CD14-positive monocyte (primary cell): ENCODE results near the gene SH3BP5. TPM values are rescaled to one million over a fixed set of nuclear protein-coding genes. Genes with fewer than 3 reads are reported as not detected.
A peak's percentile ranks its signal among the peaks of the same experiment; 100 is the strongest.

Experiments
- DNase-seq, 3 donors: peaks; one replicate each; pipeline ENCODE4 v3.0.0-alpha.2; 2011 to 2022
- H2AFZ ChIP-seq: 2 replicates; pipeline ENCODE4 v1.6.0; 2012; ENCODE audit warnings: mild to moderate bottlenecking, low read depth, low read length, inconsistent platforms; ENCODE audit not compliant: insufficient read depth, poor library complexity, severe bottlenecking
- H3K27ac ChIP-seq, 2 donors: 1 replicate in 1 of 2; 2 replicates in 1 of 2; pipeline ENCODE4 v1.5.1; 2012 to 2013; ENCODE audit warnings: low read length in 2 of 2, control low read depth in 1 of 2, inconsistent platforms in 1 of 2, low read depth in 1 of 2, mild to moderate bottlenecking in 1 of 2
- H3K27me3 ChIP-seq, 2 donors: one replicate each; pipeline versions ENCODE4 v1.6.0 to v1.6.1; 2011 to 2013; ENCODE audit warnings: low read length in 2 of 2; ENCODE audit not compliant: control insufficient read depth in 2 of 2, insufficient read depth in 2 of 2
- H3K36me3 ChIP-seq, 2 donors: replicated peaks in 1 of 2; 1 replicate in 1 of 2; 2 replicates in 1 of 2; pipeline versions ENCODE4 v1.5.1 to v1.6.1; 2012 to 2013; ENCODE audit warnings: low read length in 2 of 2, control low read depth in 1 of 2, inconsistent platforms in 1 of 2, mild to moderate bottlenecking in 1 of 2; ENCODE audit not compliant: insufficient read depth in 2 of 2, control insufficient read depth in 1 of 2
- H3K4me1 ChIP-seq, 2 donors: 1 replicate in 1 of 2; 2 replicates in 1 of 2; pipeline versions ENCODE4 v1.5.1 to v1.6.1; 2012 to 2013; ENCODE audit warnings: low read length in 2 of 2, control low read depth in 1 of 2, inconsistent platforms in 1 of 2, mild to moderate bottlenecking in 1 of 2, moderate library complexity in 1 of 2; ENCODE audit not compliant: insufficient read depth in 2 of 2, control insufficient read depth in 1 of 2
- H3K4me2 ChIP-seq: replicated peaks from 2 replicates; pipeline ENCODE3; 2012; ENCODE audit warnings: low read length, moderate library complexity, mild to moderate bottlenecking; ENCODE audit not compliant: poor library complexity, severe bottlenecking; ENCODE audit errors: extremely low read depth
- H3K4me3 ChIP-seq, 3 experiments: fragments of 200-600 bp in 1 of 3; sonication (generic) in 1 of 3; replicated peaks in 1 of 3; 1 replicate in 2 of 3; 2 replicates in 1 of 3; pipeline ENCODE4 v1.5.1; 2011 to 2013; ENCODE audit warnings: low read length in 3 of 3, mild to moderate bottlenecking in 3 of 3, control low read depth in 2 of 3, low read depth in 2 of 3, inconsistent platforms in 1 of 3, moderate library complexity in 1 of 3
- H3K79me2 ChIP-seq: 2 replicates; pipeline ENCODE4 v1.6.0; 2012; ENCODE audit warnings: mild to moderate bottlenecking, control low read depth, inconsistent platforms, low read length, moderate library complexity; ENCODE audit not compliant: insufficient read depth
- H3K9ac ChIP-seq: 2 replicates; pipeline ENCODE4 v1.6.0; 2017; ENCODE audit warnings: low read length, mild to moderate bottlenecking; ENCODE audit not compliant: insufficient read depth, poor library complexity, severe bottlenecking
- H3K9me3 ChIP-seq, 2 donors: replicated peaks in 1 of 2; 1 replicate in 1 of 2; 2 replicates in 1 of 2; pipeline versions ENCODE4 v1.5.1 to v1.6.1; 2012 to 2013; ENCODE audit warnings: low read length in 2 of 2, control low read depth in 1 of 2; ENCODE audit not compliant: control insufficient read depth in 1 of 2, insufficient read depth in 1 of 2
- H4K20me1 ChIP-seq: 2 replicates; pipeline ENCODE4 v1.6.0; 2012; ENCODE audit warnings: mild to moderate bottlenecking, low read length, control low read depth, moderate library complexity; ENCODE audit not compliant: insufficient read depth
- H3K27ac Mint-ChIP-seq, 7 donors: one replicate each; pipeline ENCODE4 v1.8.0; 2020; ENCODE audit warnings: mild to moderate bottlenecking in 7 of 7, mixed read lengths in 7 of 7, moderate library complexity in 6 of 7, inconsistent platforms in 2 of 7
- H3K27me3 Mint-ChIP-seq, 3 donors: one replicate each; pipeline ENCODE4 v1.8.0; 2021 to 2022; ENCODE audit warnings: low read depth in 3 of 3, mild to moderate bottlenecking in 3 of 3, mixed read lengths in 3 of 3, moderate library complexity in 3 of 3, inconsistent platforms in 1 of 3
- H3K36me3 Mint-ChIP-seq, 2 donors: one replicate each; pipeline ENCODE4 v1.8.0; 2020; ENCODE audit warnings: mixed read lengths in 2 of 2, inconsistent platforms in 1 of 2, mild to moderate bottlenecking in 1 of 2
- H3K4me1 Mint-ChIP-seq: one replicate; pipeline ENCODE4 v1.8.0; 2020; ENCODE audit warnings: mild to moderate bottlenecking, mixed read lengths
- H3K4me3 Mint-ChIP-seq, 2 donors: one replicate each; pipeline ENCODE4 v1.8.0; 2020; ENCODE audit warnings: mild to moderate bottlenecking in 2 of 2, mixed read lengths in 2 of 2, moderate library complexity in 1 of 2
- H3K9me3 Mint-ChIP-seq, 7 donors: one replicate each; pipeline ENCODE4 v1.8.0; 2020 to 2022; ENCODE audit warnings: mixed read lengths in 7 of 7, mild to moderate bottlenecking in 6 of 7, moderate library complexity in 6 of 7, inconsistent platforms in 2 of 7
- CTCF ChIP-seq: fragments of 200-600 bp; IDR thresholded peaks from one replicate; pipeline ENCODE4 v1.8.0; 2022; ENCODE audit warnings: antibody characterized with exemption, mild to moderate bottlenecking
- WGBS: methylation state at CpG from one replicate; pipeline ENCODE4 v1.1.5; 2013; ENCODE audit warnings: missing lambda C conversion rate; ENCODE audit not compliant: insufficient coverage; 5-methylcytosine and 5-hydroxymethylcytosine counted together
- intact Hi-C, 2 donors: fragments of 100-400 bp; cut with micrococcal nuclease; formaldehyde crosslinking; loops; one replicate each; pipeline versions ENCODE4 v1.15.0 to v1.15.1; 2023
- polyA plus RNA-seq, 3 donors: library from polyadenylated mRNA; depleted of rRNA in 1 of 3; unstranded in 2 of 3; stranded (reverse) in 1 of 3; fragments of 300-500 nt in 2 of 3; fragments of >200 nt in 1 of 3; fragmentation: Illumina TruSeq in 2 of 3; gene quantifications; 1 replicate in 2 of 3; 2 replicates in 1 of 3; pipeline ENCODE4 v1.2.3, GENCODE V29; 2012 to 2021

Gene SH3BP5
- polyA plus RNA-seq, 3 donors, result 10.7 to 29.6 (median 22.8) TPM

GRCh38 chr3:15223685-15224572 is 108.5 kb downstream of the SH3BP5 start:
- no peak overlapping the region for H3K4me3 ChIP-seq
- H2AFZ ChIP-seq, result no peak overlapping the region
- H3K36me3 ChIP-seq, result peaks cover 85 to 94% of the 10 kb centered on the region in 2 donors
- H3K4me1 ChIP-seq, result peaks cover 0 to 10% of the 10 kb centered on the region in 2 donors
- no peaks in the 10 kb centered on the region for H3K9me3 ChIP-seq
- whole genome bisulfite sequencing, result 100% methylated on average over 2 of the region's 7 CpGs
- peaks cover 0 to 2% (median 0%) of the 10 kb centered on the region in 7 donors for H3K9me3 Mint-ChIP-seq
- H3K4me3 Mint-ChIP-seq, result no peak overlapping the region
- H3K27ac ChIP-seq, result no peak overlapping the region
- H4K20me1 ChIP-seq, result peaks cover 2% of the 10 kb centered on the region
- H3K9ac ChIP-seq, result no peak overlapping the region
- H3K4me2 ChIP-seq, result no peak overlapping the region
- peaks cover 4% of the 10 kb centered on the region for H3K79me2 ChIP-seq
- H3K27me3 ChIP-seq, result no peaks in the 10 kb centered on the region
- TF ChIP-seq CTCF, result no peak
- peaks cover 6% of the 10 kb centered on the region for H3K4me1 Mint-ChIP-seq
- peaks cover 55 to 69% of the 10 kb centered on the region in 2 donors for H3K36me3 Mint-ChIP-seq
- intact Hi-C loops, result no loop called here
- no peak for DNase-seq
- H3K27ac Mint-ChIP-seq, result no peak overlapping the region
- H3K27me3 Mint-ChIP-seq, result no peaks in the 10 kb centered on the region

- Mint-ChIP-seq H3K4me1 (peaks cover 26% of the 10 kb centered on the region), H3K27me3 (no peaks in the 10 kb centered on the region), H3K4me3 (no peak overlapping the region), H3K9me3 (no peaks in the 10 kb centered on the region), H3K27ac (peak overlapping the region in 1 of 7 donors; percentile 20), H3K36me3 (peaks cover 56 to 67% of the 10 kb centered on the region in 2 donors)
- H3K36me3 ChIP-seq, result peaks cover 77 to 87% of the 10 kb centered on the region in 2 donors
- no peak overlapping the region for H3K4me3 ChIP-seq
- intact Hi-C loops, result no loop called here
- no peak for TF ChIP-seq CTCF
- H3K79me2 ChIP-seq, result peaks cover 4% of the 10 kb centered on the region
- peaks cover 10% of the 10 kb centered on the region for H4K20me1 ChIP-seq
- no peak overlapping the region for H3K4me2 ChIP-seq
- H3K9ac ChIP-seq, result no peak overlapping the region
- peaks cover 18 to 25% of the 10 kb centered on the region in 2 donors for H3K4me1 ChIP-seq
- no peaks in the 10 kb centered on the region for H3K27me3 ChIP-seq
- WGBS, result 80% methylated on average over 1 of the region's 11 CpGs
- no peak overlapping the region for H3K27ac ChIP-seq
- DNase-seq, result no peak
- H3K9me3 ChIP-seq, result no peaks in the 10 kb centered on the region
- no peak overlapping the region for H2AFZ ChIP-seq
Measured at GRCh38 chr3:15221574-15222217, 110.7 kb downstream of the SH3BP5 start.
